Activated T-helper 17 cell treated with anti-CD3 and anti-CD28 coated beads, Interleukin-2, amount 50 U/mL, for 72 hours (primary cell): ENCODE measurements around the gene FCMR. TPM values are rescaled to one million over a fixed set of nuclear protein-coding genes. Genes with fewer than 3 reads are reported as not detected.

Experiments
- ATAC-seq: fragments of 150-1000 bp; cut with Tn5 transposase; replicated peaks from 2 replicates; pipeline ENCODE4 v1.10.0; 2021; ENCODE audit warnings: mild to moderate bottlenecking, moderate library complexity
- H3K27ac Mint-ChIP-seq: one replicate; pipeline ENCODE4 v1.8.0; 2022; ENCODE audit warnings: mixed read lengths
- H3K27me3 Mint-ChIP-seq: one replicate; pipeline ENCODE4 v1.8.0; 2022; ENCODE audit warnings: mixed read lengths
- H3K36me3 Mint-ChIP-seq: one replicate; pipeline ENCODE4 v1.8.0; 2022; ENCODE audit warnings: low read depth, mild to moderate bottlenecking, mixed read lengths
- H3K4me1 Mint-ChIP-seq: one replicate; pipeline ENCODE4 v1.8.0; 2022; ENCODE audit warnings: mixed read lengths
- H3K4me3 Mint-ChIP-seq: one replicate; pipeline ENCODE4 v1.8.0; 2022; ENCODE audit warnings: mild to moderate bottlenecking, mixed read lengths
- H3K9me3 Mint-ChIP-seq: one replicate; pipeline ENCODE4 v1.8.0; 2022; ENCODE audit warnings: mixed read lengths
- total RNA-seq, 2 donors: library from RNA; stranded (reverse); gene quantifications; one replicate each; pipeline ENCODE4 v1.2.3, GENCODE V29; 2022

Gene FCMR
- total RNA-seq, 2 donors from 2014 or later, result 22.7 to 74.0 TPM

DNA sequence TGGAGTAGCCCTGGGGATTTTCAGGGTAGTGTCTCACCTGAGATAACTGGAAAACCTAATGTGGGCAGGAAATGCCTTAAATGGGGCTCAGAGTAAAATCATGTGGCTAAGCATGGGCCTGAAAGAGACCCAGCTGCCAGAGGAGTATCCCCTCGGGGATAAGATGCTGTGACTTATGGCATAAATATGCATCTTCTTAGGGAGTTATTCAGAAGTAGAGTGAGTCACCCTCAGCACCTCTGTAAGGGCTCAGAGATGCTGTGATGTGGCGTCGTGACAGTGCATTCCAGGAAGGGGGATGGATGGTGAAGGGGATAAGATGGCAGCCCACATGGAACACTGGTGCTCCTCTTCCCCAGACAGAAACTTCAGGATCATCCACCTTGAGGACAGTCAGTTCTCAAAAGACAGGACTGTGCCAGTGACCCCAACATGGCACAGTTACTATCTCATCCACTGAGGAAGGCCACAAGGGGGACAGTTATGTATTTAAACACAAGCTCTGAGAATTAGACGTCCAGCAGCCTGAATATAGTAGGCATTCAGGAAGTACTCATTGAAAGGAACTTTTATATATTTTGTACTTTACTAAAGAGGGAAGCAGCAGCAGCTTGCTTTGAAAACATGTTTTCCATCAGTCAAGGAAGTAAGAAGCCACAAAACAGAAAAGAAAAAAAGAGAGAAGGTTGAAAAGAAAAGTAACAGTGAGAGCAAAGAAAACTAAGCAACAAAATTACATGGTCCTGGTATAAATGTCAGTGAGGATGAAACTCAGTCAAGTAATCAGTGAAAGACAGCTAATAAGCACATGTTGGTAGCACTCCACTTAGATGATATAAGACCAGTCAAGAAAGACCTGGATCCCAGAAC, 16.2 kb downstream of the FCMR start:
- H3K9me3 Mint-ChIP-seq, result no peaks in the 10 kb centered on the region
- no peaks in the 10 kb centered on the region for H3K27me3 Mint-ChIP-seq
- peaks cover 41% of the 10 kb centered on the region for H3K4me1 Mint-ChIP-seq
- H3K4me3 Mint-ChIP-seq, result peak overlapping the region; percentile 64
- peaks cover 77% of the 10 kb centered on the region for H3K36me3 Mint-ChIP-seq
- ATAC-seq, result peak; percentile 95
- H3K27ac Mint-ChIP-seq, result peak overlapping the region; percentile 87

DNA sequence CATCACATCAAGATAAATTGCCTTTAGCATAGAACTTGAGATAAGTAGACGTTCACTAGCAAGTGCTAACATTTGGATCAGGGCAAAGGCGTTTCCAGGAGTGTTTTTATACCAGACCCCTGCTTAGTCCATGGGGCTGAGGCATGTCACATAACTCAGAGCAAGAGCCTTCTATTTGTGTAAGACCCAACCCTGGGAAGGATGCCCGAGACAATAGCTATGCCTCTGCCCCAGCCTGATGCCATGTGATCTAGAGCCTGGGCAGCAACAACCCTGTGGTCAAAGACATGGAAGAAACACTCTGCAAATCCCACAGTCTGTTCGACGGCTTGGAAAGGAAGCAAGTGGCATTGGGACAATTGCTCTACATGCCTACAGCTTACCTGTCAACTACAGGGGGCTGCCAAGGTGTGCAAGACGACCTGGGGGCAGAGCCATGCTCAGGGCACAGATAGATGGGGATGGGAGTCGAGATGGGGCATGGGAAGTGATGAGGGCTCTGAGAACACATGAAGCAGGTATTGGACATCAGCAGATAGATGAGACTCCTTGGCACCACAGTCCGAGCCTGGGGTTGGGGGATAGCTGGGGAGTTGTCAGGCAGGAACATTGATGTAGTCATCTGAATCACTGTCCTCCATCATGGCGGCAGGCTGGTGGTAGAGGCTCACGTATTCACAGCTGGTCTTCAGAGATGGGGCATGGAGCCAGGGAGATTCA, 17.2 kb downstream of the FCMR start:
- Mint-ChIP-seq H3K4me3 (peak overlapping the region; percentile 64), H3K27me3 (no peaks in the 10 kb centered on the region), H3K36me3 (peaks cover 74% of the 10 kb centered on the region), H3K4me1 (peaks cover 39% of the 10 kb centered on the region), H3K27ac (peak overlapping the region; percentile 87), H3K9me3 (no peaks in the 10 kb centered on the region)
- no peak for ATAC-seq

DNA sequence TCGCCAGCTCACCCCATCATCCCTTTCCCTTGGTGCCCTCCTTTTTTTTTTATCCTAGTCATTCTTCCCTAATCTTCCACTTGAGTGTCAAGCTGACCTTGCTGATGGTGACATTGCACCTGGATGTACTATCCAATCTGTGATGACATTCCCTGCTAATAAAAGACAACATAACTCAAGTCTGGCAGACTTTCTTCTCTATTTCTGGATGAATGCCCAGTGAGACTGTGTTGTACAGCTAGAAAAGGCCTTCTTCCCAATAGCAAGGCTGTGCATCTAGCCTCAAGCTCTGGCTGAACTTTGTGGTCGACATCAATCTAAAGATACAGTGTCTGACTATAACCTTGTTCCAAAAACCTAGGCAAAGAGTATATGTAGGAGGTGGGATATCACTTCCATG, 18.1 kb downstream of the FCMR start:
- Mint-ChIP-seq H3K27me3 (peaks cover 2% of the 10 kb centered on the region), H3K36me3 (peaks cover 69% of the 10 kb centered on the region), H3K4me1 (peaks cover 42% of the 10 kb centered on the region), H3K27ac (no peak overlapping the region), H3K4me3 (peak overlapping the region; percentile 6), H3K9me3 (no peaks in the 10 kb centered on the region)
- no peak for ATAC-seq

DNA sequence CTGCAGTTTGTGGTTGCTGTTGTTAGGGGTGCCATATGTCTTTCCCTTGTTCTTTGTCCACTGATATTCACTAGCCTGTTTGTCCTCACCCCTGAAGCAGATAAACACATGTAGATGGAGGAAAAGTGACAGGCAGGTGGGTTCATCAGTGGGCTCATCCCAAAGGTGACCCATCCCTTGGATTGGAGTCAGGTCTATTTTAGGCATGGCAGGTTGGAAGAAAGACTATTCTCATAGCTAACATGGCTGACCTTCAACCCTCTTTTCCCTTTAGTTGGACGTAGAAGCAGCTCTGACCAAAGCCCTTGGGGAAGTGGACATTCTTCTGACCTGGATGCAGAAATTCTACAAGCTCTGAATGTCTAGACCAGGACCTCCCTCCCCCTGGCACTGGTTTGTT, 19.0 kb downstream of the FCMR start:
- Mint-ChIP-seq H3K4me1 (peaks cover 43% of the 10 kb centered on the region), H3K4me3 (no peak overlapping the region), H3K27ac (peak overlapping the region; percentile 6), H3K9me3 (no peaks in the 10 kb centered on the region), H3K27me3 (peaks cover 3% of the 10 kb centered on the region), H3K36me3 (peaks cover 59% of the 10 kb centered on the region)
- no peak for ATAC-seq

DNA sequence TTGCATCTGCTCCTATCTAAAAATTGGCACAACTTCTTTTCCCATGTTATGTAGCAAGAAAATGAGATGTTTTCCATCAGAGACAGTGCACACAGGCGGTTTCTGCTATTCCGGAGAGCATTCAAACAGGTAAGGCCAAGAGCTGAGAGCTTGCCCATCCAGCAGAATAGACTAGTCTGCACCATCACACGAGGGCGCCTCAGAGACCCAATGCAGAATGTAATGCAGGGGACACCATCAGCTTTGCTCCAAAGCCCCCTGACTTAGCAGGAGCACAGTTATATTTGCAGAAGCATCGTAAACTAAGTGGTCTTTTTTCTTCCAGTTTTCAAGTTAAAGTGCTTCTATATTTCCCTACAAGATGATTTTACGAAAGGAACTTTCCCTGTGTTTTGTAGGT, 19.8 kb downstream of the FCMR start:
- Mint-ChIP-seq H3K36me3 (peaks cover 54% of the 10 kb centered on the region), H3K4me3 (no peak overlapping the region), H3K27me3 (peaks cover 3% of the 10 kb centered on the region), H3K9me3 (no peaks in the 10 kb centered on the region), H3K4me1 (peaks cover 43% of the 10 kb centered on the region), H3K27ac (no peak overlapping the region)
- no peak for ATAC-seq

DNA sequence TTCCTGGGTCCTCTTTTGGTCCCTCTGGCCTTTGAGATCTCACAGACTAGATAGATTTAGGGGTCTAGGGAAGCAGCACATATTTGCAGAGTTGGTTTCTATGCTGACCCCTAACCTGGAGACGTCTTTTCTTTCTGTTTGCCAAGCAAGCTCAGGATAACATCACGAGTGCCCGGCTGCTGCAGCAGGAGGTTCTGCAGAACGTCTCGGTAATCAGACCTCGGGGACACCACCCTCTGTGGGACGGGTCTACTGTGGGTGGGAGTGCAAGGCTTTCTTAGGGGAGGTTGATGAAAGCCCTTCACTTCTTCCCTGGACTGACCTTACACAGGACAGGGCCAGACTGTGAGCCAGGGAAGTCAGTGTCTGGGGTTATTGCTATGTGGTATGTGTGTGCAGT, 21.6 kb downstream of the FCMR start:
- Mint-ChIP-seq H3K4me1 (peaks cover 27% of the 10 kb centered on the region), H3K36me3 (peaks cover 37% of the 10 kb centered on the region), H3K27ac (peak overlapping the region; percentile 28), H3K27me3 (peaks cover 3% of the 10 kb centered on the region), H3K9me3 (no peaks in the 10 kb centered on the region), H3K4me3 (no peak overlapping the region)
- ATAC-seq, result no peak

DNA sequence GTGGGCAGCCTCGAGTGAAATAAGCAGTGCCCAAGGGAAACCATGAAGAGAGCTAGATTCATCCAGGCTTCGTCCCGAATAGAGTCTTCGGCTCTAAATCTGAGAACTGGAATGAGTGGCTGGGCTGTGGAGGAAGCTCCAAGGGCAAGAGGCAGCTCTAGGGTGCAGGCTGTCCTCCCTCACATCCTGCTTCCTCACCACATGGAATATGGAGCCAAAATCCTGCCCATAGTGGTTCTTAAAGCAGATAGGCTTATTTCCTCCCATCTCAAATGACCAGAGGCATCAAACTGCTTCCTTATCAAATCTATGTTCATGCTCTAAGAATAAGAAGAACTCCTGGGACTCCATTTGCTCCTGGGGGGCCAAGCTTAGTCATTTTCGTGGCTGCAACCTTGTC, 22.0 kb downstream of the FCMR start:
- Mint-ChIP-seq H3K4me3 (no peak overlapping the region), H3K27me3 (peaks cover 3% of the 10 kb centered on the region), H3K27ac (no peak overlapping the region), H3K36me3 (peaks cover 32% of the 10 kb centered on the region), H3K9me3 (no peaks in the 10 kb centered on the region), H3K4me1 (peaks cover 23% of the 10 kb centered on the region)
- ATAC-seq, result no peak

DNA sequence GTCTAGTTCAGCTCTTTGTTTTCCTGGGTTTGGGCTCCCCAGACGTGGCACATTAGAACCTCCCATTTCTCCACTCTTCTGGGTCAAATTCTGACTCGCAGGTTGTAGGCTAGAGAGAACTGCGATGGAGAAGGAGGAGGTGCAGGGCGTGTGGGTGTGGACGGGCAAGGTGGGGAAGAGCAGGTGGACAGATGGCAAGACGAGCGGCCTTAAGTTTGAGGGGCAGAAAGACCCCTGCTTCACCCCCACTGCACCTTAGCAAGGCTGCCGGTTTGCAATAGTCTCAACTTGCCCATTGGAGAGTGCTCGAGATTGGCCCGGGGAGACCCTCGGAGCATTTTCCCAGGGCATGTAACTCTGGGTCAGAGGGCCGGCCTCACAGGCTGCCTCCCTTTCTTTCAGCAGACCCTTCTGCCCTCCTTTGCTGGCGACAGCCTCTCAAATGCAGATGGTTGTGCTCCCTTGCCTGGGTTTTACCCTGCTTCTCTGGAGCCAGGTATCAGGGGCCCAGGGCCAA, 22.8 kb downstream of the FCMR start:
- Mint-ChIP-seq H3K27ac (peak overlapping the region; percentile 51), H3K9me3 (no peaks in the 10 kb centered on the region), H3K4me1 (peaks cover 16% of the 10 kb centered on the region), H3K4me3 (peak overlapping the region; percentile 71), H3K36me3 (peaks cover 25% of the 10 kb centered on the region), H3K27me3 (peaks cover 3% of the 10 kb centered on the region)
- ATAC-seq, result no peak

DNA sequence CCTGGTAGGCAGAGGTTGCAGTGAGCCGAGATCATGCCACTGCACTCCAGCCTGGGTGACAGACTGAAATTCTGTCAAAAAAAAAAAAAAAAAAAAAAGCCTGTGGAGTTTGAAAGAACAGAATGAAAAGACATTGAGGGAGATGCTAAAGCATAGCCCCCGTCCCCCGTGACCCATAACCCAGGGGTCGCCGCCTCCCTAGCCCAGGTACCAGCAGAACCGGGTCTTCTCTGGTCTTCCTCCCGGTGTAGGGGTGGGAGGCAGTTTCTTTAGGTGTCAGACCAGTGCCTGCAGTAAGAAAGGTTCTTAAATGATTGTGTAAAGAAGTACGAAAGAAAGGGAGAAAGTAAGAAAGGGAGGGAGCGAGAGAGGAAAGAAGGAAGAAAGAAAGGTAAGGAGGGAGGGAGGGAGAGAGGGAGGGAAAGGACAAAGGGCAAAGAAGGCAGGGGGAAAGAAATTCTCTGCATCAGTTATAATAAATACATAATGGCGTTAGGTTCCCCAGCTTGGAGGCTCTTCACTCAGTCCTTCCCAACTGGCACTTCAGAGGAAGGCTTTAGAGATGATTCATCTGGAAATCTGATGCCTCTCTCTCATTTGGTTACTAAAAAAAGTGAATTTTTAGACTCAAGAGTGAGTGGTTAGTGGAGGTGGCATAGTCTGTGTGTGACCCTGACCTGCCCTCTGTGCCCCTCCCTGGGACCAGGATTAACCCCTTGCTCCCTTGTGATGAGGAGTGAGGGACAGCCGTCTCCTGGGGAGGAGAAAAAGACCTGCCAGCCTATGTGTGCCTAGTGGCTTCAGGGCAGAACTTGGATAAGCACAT, 23.4 kb downstream of the FCMR start:
- Mint-ChIP-seq H3K36me3 (peaks cover 18% of the 10 kb centered on the region), H3K4me1 (peaks cover 14% of the 10 kb centered on the region), H3K4me3 (peak overlapping the region; percentile 71), H3K9me3 (no peaks in the 10 kb centered on the region), H3K27me3 (peaks cover 3% of the 10 kb centered on the region), H3K27ac (peak overlapping the region; percentile 51)
- ATAC-seq, result peak; percentile 12

DNA sequence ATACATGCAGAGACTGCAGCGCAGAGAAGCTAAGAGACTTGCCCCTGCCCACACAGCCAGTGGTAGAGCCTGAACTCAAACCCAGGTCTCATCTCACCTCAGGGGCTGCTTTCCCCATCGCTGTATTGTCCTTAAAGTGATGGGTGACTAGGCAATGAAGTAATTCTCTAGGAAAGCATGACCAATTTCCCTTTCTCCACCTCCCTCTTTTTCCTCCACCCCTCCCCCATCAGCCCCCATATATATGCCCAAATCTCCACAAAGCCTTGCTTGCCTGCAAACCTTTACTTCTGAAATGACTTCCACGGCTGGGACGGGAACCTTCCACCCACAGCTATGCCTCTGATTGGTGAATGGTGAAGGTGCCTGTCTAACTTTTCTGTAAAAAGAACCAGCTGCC, 24.6 kb downstream of the FCMR start, which contains the start of gene IL24:
TSS of gene IL24 (plus strand) at position 269 of the 400 bp plus-strand sequence. CDS start 390 bp downstream, outside the sequence.
- Mint-ChIP-seq H3K36me3 (peaks cover 8% of the 10 kb centered on the region), H3K27ac (peak within 1 kb of the TSS; percentile 80), H3K9me3 (no peaks in the 10 kb centered on the region), H3K4me1 (peaks cover 14% of the 10 kb centered on the region), H3K27me3 (peaks cover 3% of the 10 kb centered on the region), H3K4me3 (peak within 1 kb of the TSS; percentile 71)
- ATAC-seq, result peak; percentile 93

DNA sequence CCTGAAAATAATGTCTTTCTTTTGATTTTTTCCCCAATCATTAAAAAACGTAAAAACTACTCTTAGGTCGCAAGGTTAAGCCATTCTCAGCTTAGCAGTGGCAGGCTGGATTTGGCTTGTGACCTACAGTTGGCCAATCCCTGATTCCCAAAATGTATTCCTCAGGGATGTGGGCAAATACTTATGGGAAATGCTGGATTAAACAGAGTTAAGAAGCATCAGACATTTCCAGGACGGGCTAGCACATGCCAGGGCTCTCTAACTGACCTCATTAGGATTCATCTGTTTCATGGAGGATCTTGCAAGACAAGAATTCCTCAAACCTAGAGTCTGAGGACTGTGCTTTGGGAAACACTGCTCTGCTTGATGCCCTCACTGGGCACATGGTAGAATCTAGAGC, 25.5 kb downstream of the FCMR start:
- H3K4me1 Mint-ChIP-seq, result peaks cover 20% of the 10 kb centered on the region
- no peak for ATAC-seq
- no peak overlapping the region for H3K27ac Mint-ChIP-seq
- no peaks in the 10 kb centered on the region for H3K36me3 Mint-ChIP-seq
- peaks cover 3% of the 10 kb centered on the region for H3K27me3 Mint-ChIP-seq
- H3K9me3 Mint-ChIP-seq, result no peaks in the 10 kb centered on the region
- peak overlapping the region; percentile 71 for H3K4me3 Mint-ChIP-seq

DNA sequence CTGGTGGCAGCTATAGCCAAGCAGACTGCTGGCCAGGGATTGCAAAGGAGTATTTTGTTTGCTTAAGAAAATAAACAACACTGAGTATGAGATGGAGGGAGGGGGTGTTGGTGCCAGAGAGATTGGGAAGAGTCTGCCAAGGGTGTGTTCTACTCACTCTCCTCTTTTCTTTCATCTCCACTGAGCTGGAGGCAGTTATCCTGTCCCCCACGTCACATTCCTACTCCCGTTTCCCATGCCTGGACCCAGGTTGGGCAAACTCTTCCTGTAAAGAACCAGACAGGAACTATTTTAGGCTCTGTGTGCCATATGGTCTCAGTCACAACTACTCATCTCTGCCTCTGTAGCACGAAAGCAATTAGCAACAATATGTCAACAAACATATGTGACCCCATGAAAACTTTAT, 25.9 kb downstream of the FCMR start:
- Mint-ChIP-seq H3K27me3 (peaks cover 3% of the 10 kb centered on the region), H3K4me3 (no peak overlapping the region), H3K27ac (no peak overlapping the region), H3K9me3 (no peaks in the 10 kb centered on the region), H3K4me1 (peaks cover 24% of the 10 kb centered on the region), H3K36me3 (no peaks in the 10 kb centered on the region)
- no peak for ATAC-seq

DNA sequence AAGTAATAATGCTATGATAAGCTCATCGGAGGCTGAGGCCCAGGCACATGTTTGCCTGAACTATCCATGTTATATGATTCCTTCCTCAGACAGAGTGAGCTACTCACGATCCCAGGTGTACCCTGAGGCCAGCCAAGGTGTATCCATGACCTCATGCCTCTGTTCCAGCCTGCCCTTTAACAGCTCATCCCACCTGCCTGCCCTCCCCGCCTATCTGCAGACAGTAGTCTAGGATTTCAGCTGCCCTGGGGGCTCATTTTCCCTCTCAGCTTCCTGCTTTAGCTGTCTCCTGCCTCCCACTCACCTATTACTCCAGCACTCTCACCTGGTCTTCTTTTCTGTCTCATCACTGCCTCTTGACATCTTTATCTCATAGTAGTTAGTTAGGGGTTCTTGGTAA, 26.4 kb downstream of the FCMR start:
- Mint-ChIP-seq H3K36me3 (no peaks in the 10 kb centered on the region), H3K4me1 (peaks cover 27% of the 10 kb centered on the region), H3K9me3 (no peaks in the 10 kb centered on the region), H3K4me3 (no peak overlapping the region), H3K27ac (no peak overlapping the region), H3K27me3 (peaks cover 3% of the 10 kb centered on the region)
- no peak for ATAC-seq

DNA sequence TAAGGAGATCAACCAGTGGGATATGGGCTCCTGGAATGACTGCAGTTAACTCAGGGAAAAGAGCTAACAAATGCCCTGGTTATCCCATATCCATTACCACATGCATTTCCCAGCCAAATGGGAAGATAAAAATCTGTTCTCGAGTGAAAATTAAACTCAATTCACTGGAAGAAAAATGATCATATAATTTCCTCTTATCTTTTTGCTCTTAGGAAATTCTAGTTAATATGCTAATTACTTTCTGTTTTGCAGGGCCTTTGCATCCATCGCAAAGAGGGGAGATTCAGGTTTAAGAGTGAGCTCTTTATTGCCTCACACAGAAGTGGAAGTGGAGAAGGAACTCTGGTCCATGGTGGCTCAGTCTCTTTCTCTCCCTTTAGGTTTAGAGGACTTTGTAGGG, 28.4 kb downstream of the FCMR start:
- H3K4me1 Mint-ChIP-seq, result peaks cover 21% of the 10 kb centered on the region
- no peaks in the 10 kb centered on the region for H3K36me3 Mint-ChIP-seq
- H3K27me3 Mint-ChIP-seq, result no peaks in the 10 kb centered on the region
- no peak overlapping the region for H3K4me3 Mint-ChIP-seq
- ATAC-seq, result no peak
- no peaks in the 10 kb centered on the region for H3K9me3 Mint-ChIP-seq
- H3K27ac Mint-ChIP-seq, result peak overlapping the region; percentile 46
